HEK293T (cell line): ENCODE results near the gene SLC32A1.

Source experiments
- ARNT ChIP-seq: fragments of 450-650 bp; IDR thresholded peaks from 2 replicates; pipeline ENCODE4 v1.6.1; 2017; ENCODE audit warnings: mild to moderate bottlenecking
- FOXA1 ChIP-seq: fragments of 450-650 bp; IDR thresholded peaks from 2 replicates; pipeline ENCODE4 v1.6.1; 2016; ENCODE audit warnings: mild to moderate bottlenecking
- HDGF ChIP-seq: fragments of 450-650 bp; IDR thresholded peaks from 2 replicates; pipeline ENCODE4 v1.6.1; 2017; ENCODE audit warnings: antibody characterized with exemption, borderline replicate concordance
- L3MBTL2 ChIP-seq: fragments of 450-650 bp; conservative IDR thresholded peaks from 2 replicates; pipeline ENCODE4 v1.6.1; 2016; ENCODE audit warnings: mild to moderate bottlenecking
- LEF1 ChIP-seq: fragments of 450-650 bp; IDR thresholded peaks from 2 replicates; pipeline ENCODE4 v1.6.1; 2017; ENCODE audit warnings: mild to moderate bottlenecking, borderline replicate concordance
- NFRKB ChIP-seq: fragments of 450-650 bp; IDR thresholded peaks from 2 replicates; pipeline ENCODE4 v1.6.1; 2016; ENCODE audit warnings: mild to moderate bottlenecking, moderate library complexity
- SUZ12 ChIP-seq: fragments of 450-650 bp; IDR thresholded peaks from 2 replicates; pipeline ENCODE4 v1.6.1; 2016; ENCODE audit warnings: mild to moderate bottlenecking

GRCh38 chr20:38703526-38703925 lies 20.8 kb upstream of the SLC32A1 start:
- TF ChIP-seq L3MBTL2 (no peak), LEF1 (no peak), ARNT (no peak), FOXA1 (no peak), SUZ12 (no peak), NFRKB (no peak), HDGF (no peak)
